GM21529 (cell line): Measurements from ENCODE around the gene SLC22A15.
A peak's percentile ranks its signal among the peaks of the same experiment; 100 is the strongest.
"Not testable (repeated sequence)": the region's sequence is repeated elsewhere in the genome, so short reads cannot be mapped to it uniquely, and the experiment has no call there.

ENCODE experiments used
- ATAC-seq: cut with Tn5 transposase; IDR thresholded peaks from one replicate; pipeline ENCODE4 v1.9.1; 2021; ENCODE audit not compliant: unreplicated experiment

The SLC22A15 gene

DNA sequence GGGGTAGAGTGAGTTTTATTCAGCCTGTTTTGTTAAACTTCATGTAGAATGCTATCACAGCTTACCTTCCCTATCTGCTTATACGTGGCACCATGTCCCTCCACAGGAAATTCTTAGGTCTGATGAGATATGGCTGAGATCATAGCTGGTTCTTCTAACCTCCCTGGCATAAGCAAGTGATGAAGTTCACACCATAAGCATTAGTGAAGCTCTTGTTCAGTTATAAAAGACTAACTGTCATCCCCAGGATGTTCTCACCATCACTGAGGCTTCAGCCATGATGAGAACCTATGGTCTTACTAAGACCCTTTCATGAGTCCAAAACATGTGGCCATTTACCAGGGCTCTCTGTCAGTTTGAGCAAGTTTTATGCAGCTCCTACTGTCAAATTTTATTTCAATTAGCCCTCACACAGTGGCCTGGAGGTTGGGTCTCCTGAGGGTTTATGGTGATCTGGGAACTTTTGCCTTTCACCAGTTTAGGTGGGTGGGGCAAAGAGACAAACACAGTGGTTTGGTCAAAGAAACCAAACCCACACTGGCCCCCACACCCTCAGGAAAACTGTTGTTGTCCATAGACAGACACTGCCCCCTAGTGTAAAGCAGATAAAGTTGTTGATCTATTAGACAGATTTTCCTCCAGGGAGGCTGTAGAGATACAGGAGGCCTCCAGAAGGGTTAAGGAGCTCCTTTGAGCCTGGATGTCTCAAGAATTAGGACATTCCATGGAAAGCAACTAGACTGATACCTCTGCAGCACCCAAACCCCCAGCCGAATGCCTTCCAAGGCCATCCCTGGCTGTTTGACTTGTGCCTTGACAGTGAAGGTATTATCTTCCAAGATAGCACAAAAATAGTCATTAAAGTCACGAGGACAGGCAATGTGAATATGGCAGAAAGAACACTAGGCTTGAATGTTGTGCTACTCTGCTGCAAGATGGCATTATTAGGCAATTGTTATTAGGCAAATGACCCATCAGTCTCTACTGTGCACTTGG lies 5.0 kb downstream of the SLC22A15 start:
- no peak for ATAC-seq

GRCh38 chr1:115982400-115982799 lies 6.1 kb downstream of the SLC22A15 start:
- peak; percentile 67 for ATAC-seq

GRCh38 chr1:115983584-115983983 lies 7.3 kb downstream of the SLC22A15 start:
- ATAC-seq: no peak

GRCh38 chr1:115987623-115988022 lies 11.3 kb downstream of the SLC22A15 start:
- no peak for ATAC-seq

DNA sequence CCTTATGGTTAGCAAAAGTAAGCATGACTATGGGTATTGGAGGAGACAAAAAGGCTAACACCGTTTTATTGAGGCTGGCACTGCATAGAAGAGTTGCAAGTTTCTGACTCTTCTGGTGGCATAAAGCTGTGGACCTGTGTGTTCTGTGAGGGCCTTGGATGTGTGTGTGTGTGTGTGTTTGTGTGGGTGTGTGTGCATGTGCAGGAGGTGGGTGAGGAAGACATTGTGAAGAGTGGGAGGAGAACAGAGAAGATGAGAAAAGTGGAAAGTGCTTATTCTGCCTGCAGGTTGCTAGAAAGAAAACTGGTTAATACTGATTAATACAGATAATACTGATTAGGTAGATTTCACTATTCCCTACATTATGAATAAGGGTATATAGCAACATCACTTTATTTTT lies 12.6 kb downstream of the SLC22A15 start:
- no peak for ATAC-seq

DNA sequence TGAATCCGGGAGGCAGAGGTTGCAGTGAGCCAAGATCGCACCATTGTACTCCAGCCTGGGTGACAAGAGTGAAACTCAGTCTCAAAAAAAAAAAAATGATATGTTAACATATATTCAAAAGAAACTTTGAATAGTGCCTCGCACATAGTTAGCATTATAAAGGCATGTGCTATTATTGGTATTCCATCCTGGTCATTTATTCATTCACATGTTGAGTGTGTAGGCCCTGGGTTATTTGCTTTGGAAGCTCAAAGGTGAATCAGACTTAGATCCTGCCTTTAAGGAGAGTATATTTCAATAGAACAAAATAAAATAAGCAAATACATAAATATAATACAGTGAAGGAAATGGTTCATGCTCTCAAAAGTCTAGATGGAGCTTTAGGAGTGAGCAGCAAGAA lies 13.4 kb downstream of the SLC22A15 start:
- no peak for ATAC-seq

- ATAC-seq: no peak
These were observed 15.6 kb downstream of the SLC22A15 start for GRCh38 chr1:115991909-115992308.

DNA sequence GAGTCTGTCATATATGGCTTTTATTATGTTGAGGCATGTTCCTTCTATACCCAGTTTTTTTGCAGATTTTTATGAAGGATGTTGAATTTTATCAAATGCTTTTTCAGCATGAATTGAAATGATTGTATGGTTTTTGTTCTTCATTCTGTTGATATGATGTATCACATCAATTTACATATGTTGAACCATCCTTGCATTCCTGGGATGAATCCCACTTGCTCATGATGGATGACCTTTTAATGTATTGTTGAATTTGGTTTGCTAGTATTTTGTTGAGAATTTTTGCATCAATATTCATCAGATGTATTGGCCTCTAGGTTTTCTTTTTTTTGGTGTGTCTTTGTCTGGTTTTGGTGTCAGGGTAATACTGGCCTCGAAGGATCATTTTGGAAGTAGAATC lies 21.6 kb downstream of the SLC22A15 start:
- not testable (repeated sequence) for ATAC-seq

- no peak for ATAC-seq
These were observed 25.6 kb downstream of the SLC22A15 start for GRCh38 chr1:116001739-116002487.

DNA sequence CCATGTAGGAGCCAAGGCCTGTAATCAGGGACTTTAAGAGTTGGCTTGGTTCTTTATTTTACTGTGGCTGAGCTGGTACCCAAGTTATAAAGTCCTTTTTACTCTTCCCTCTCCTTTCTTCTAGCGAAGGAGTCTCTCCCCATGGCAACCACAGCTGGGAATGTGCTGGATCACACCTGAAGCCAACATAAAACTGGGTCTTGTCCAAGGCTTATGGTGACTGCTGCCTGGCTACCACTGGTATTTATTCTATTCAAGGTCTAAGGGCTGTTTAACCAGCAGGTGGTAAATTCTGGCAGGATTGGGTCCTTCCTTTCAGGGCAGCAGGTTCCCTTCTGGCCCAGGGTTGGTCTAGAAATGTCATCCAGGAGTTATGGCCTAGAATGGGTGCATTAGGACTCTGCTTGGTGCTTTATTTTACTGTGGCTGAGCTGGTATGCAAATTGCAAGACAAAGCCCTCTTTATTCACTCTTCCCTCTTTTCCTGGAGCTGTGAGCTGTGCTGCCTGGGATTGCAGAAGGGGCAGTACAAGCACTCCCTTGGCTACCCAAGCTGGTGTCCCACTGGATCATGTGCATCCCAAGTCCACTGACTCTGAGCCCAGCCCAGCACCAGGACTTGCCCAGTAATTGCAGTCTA lies 26.6 kb downstream of the SLC22A15 start:
- no peak for ATAC-seq

- ATAC-seq: no peak
These were observed 27.5 kb downstream of the SLC22A15 start for GRCh38 chr1:116003823-116004222.

- peak; percentile 95 for ATAC-seq
These were observed 30.2 kb downstream of the SLC22A15 start for GRCh38 chr1:116006486-116006964.

- ATAC-seq: no peak
These were observed 32.5 kb downstream of the SLC22A15 start for GRCh38 chr1:116008656-116009390.

- ATAC-seq: no peak
These were observed 36.4 kb downstream of the SLC22A15 start for GRCh38 chr1:116012716-116013115.

GRCh38 chr1:116015679-116016078 lies 39.4 kb downstream of the SLC22A15 start:
- ATAC-seq: no peak

DNA sequence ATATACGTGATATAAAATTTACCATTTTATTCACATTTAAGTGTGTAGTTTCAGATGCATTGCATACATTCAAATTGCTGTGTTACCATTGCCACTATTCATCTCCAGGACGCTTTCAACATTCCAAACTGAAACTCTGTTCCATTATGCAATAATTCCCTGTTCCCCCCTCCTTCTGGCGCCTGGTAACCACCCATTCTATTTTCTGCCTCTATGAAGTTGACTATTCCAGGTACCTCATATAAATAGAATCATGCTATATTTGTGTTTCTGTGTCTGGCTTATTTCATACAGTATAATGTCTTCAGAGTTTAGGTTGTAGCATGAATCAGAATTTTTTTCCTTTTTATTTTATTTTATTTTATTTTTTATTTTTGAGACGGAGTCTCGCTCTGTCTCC lies 41.7 kb downstream of the SLC22A15 start:
- no peak for ATAC-seq

- no peak for ATAC-seq
These were observed 43.4 kb downstream of the SLC22A15 start for GRCh38 chr1:116019653-116020253.

- peak; percentile 89 for ATAC-seq
These were observed 44.5 kb downstream of the SLC22A15 start for GRCh38 chr1:116020668-116021272.

- no peak for ATAC-seq
These were observed 48.3 kb downstream of the SLC22A15 start for GRCh38 chr1:116024626-116025025.

DNA sequence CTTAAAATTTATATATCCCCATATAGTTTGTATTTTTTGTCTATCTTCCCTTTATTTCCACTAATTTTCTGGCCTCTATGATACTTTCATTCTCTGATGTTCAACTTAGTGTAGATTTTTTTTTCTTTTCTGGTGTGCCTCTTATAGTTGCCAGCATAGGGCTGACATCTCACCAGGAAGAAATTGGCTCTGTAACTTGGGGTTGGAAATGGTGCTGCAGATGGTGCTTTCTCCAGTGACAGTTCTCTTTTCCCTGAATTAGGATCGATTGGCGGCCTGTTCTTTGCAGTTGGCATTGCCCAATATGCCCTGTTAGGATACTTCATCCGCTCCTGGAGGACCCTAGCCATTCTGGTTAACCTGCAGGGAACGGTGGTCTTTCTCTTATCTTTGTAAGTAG lies 50.3 kb downstream of the SLC22A15 start:
- ATAC-seq: no peak
